ENCODE measurements around the gene OR11L1.

OR11L1 gene

GRCh38 chr1:247862756-247863155 is 21.1 kb upstream of the OR11L1 start:
- TF ChIP-seq POLR2A (IDR thresholded peaks at IDR 0.05; ENCODE audit: extremely low read depth, insufficient read length) (no peak), MYC (IDR thresholded peaks at IDR 0.05; ENCODE audit: low read depth, low read length) (no peak), MAX (IDR thresholded peaks at IDR 0.05; ENCODE audit: low read depth, low read length) (no peak), CTCF (IDR thresholded peaks at IDR 0.05; ENCODE audit: low read depth, low read length) (no peak)
- H3K4me3 ChIP-seq (ENCODE audit: low read depth, low read length): no peak overlapping the region
- DNase-seq (ENCODE audit: low read depth): no peak

DNA sequence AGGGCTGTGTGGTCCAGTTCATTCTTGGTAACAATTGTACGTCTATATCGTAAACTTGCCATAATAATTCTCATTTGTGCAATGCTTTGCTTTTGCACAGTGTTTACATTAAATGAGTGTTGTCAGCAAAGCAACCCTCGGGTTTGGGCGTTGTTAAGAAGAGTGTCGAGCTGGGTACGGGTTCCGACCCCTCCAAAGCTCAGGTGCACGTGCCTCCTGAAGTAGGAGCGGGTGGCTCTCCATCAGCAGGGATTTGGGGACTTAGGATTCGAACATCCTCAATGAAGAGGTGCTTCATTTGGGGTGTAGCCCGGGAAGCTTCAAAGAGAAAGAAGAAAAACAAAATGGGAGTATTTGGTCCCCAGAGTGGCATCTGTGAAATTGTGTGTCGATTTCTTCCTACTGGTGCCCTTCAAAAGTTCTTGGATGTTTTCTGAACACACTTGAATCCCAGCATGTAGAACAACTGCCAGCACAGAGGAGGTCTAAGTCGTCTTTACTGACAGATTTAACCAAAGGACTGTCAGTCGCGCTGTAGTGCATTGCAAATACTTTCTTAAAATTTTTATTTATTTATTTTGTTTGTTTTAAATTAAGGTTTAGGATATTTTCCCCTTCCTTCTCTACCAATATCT is 16.4 kb upstream of the OR11L1 start:
- TF ChIP-seq CTCF (IDR thresholded peaks at IDR 0.05; ENCODE audit: low read depth, low read length): no peak
- no peak for TF ChIP-seq POLR2A (IDR thresholded peaks at IDR 0.05; ENCODE audit: extremely low read depth, insufficient read length)
- no peak for TF ChIP-seq MYC (IDR thresholded peaks at IDR 0.05; ENCODE audit: low read depth, low read length)
- TF ChIP-seq MAX (IDR thresholded peaks at IDR 0.05; ENCODE audit: low read depth, low read length): no peak
- no peak for DNase-seq (ENCODE audit: low read depth)
- H3K4me3 ChIP-seq (ENCODE audit: low read depth, low read length): peak overlapping the region; percentile 25

DNA sequence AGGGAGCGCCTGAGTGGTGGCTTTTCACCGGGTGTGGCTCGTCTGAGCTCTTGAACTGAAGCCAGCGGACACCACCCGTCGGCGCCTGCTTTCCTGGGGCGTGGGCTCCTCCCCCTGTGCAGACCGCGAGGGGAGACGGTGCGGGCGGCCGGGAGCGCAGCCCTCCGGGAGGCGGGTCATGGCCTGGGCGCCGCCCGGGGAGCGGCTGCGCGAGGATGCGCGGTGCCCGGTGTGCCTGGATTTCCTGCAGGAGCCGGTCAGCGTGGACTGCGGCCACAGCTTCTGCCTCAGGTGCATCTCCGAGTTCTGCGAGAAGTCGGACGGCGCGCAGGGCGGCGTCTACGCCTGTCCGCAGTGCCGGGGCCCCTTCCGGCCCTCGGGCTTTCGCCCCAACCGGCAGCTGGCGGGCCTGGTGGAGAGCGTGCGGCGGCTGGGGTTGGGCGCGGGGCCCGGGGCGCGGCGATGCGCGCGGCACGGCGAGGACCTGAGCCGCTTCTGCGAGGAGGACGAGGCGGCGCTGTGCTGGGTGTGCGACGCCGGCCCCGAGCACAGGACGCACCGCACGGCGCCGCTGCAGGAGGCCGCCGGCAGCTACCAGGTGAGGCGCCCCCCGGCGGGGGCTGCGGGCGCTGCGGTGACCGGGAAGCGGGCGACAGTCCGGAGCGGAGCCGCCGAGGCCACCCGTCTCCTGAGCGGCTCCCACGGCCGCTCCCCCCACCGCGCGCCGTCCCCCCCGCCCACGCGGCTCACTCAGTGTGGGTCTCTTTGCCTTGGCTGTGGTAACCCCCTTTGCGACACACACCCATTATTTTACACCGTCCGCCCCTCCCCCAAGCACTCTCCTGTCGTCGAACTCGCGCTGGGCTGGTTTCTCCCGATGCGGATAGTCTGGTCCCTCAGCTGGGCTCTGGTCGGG is 15.6 kb upstream of the OR11L1 start, which contains the start of gene TRIM58:
Gene TRIM58, plus strand, starts transcription at position 119 of the 916 bp plus-strand sequence. Its CDS starts 60 bp downstream, at position 179.
- H3K4me3 ChIP-seq (ENCODE audit: low read depth, low read length): peak within 1 kb of the TSS; percentile 25
- DNase-seq (ENCODE audit: low read depth): peak; percentile 54
- no peak for TF ChIP-seq MAX (IDR thresholded peaks at IDR 0.05; ENCODE audit: low read depth, low read length)
- peak; percentile 18 for TF ChIP-seq CTCF (IDR thresholded peaks at IDR 0.05; ENCODE audit: low read depth, low read length)

- no peak for DNase-seq (ENCODE audit: low read depth)
- no peak for TF ChIP-seq CTCF (IDR thresholded peaks at IDR 0.05; ENCODE audit: low read depth, low read length)
- no peak for TF ChIP-seq POLR2A (IDR thresholded peaks at IDR 0.05; ENCODE audit: extremely low read depth, insufficient read length)
- TF ChIP-seq MYC (IDR thresholded peaks at IDR 0.05; ENCODE audit: low read depth, low read length): no peak
- no peak for TF ChIP-seq MAX (IDR thresholded peaks at IDR 0.05; ENCODE audit: low read depth, low read length)
- no peak overlapping the region for H3K4me3 ChIP-seq (ENCODE audit: low read depth, low read length)
These were observed 14.2 kb upstream of the OR11L1 start for GRCh38 chr1:247855911-247856310.

GRCh38 chr1:247854899-247855545 is 13.3 kb upstream of the OR11L1 start:
- peak; percentile 68 for DNase-seq (ENCODE audit: low read depth)
- H3K4me3 ChIP-seq (ENCODE audit: low read depth, low read length): no peak overlapping the region
- TF ChIP-seq MAX (IDR thresholded peaks at IDR 0.05; ENCODE audit: low read depth, low read length): no peak
- no peak for TF ChIP-seq MYC (IDR thresholded peaks at IDR 0.05; ENCODE audit: low read depth, low read length)
- no peak for TF ChIP-seq POLR2A (IDR thresholded peaks at IDR 0.05; ENCODE audit: extremely low read depth, insufficient read length)
- no peak for TF ChIP-seq CTCF (IDR thresholded peaks at IDR 0.05; ENCODE audit: low read depth, low read length)
